Upper lobe of left lung (tissue), 4 donors: Measurements from ENCODE around the gene PPP1R37.

Source experiments
- EP300 ChIP-seq, 4 donors: sonication (generic); formaldehyde crosslinking; IDR thresholded peaks; one replicate each; pipeline ENCODE4 v1.5.1; 2017; ENCODE audit warnings: antibody characterized with exemption in 4 of 4, control low read depth in 2 of 4
- POLR2A ChIP-seq, 4 donors: fragments of 450-650 bp; IDR thresholded peaks; one replicate each; pipeline ENCODE4 v1.5.1; 2016 to 2017; ENCODE audit warnings: antibody characterized with exemption in 4 of 4, mild to moderate bottlenecking in 2 of 4
- POLR2AphosphoS5 ChIP-seq, 2 donors: sonication (generic); formaldehyde crosslinking; IDR thresholded peaks; one replicate each; pipeline ENCODE4 v1.5.1; 2017; ENCODE audit warnings: antibody characterized with exemption in 2 of 2
- TF ChIP-seq, protein P1 (sequence below), 6 experiments: fragments of 450-650 bp in 4 of 6; fragments of 200-600 bp in 2 of 6; sonication (generic) in 2 of 6; IDR thresholded peaks; one replicate each; pipeline ENCODE4 v1.5.1; 2016 to 2019; ENCODE audit warnings: antibody characterized with exemption in 6 of 6

DNA sequence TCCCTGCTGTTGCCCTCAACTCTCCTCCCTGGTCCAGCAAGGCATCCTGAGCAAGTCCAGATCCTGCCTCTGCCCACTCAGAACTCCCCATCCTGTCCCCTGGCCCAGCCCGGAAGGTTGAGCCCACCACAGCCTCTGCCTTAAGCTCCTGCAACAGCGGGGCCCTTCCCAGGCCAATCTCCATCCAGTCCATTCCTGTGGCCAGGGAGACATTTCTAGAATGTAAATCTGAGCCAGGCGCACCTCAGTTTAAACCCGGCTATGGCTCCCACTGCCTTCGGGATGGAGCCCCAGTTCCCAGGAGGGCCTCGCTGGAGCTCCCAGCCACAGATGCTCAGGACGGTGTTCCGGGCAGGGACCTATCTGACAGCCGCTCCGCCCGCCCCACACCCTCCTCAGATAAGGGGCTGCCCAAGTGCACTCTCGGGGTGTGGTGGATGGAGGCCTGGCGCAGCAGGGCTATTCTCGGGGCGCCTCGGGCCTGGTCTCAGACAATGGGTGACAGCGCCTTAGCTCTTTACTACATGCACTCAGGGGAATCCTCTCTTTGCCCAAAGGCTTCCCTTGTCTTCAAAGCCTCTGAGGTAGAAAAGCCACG is 79.7 kb downstream of the PPP1R37 start:
- no peak for TF ChIP-seq POLR2A (IDR thresholded peaks at IDR 0.05)
- TF ChIP-seq, protein P1, sequence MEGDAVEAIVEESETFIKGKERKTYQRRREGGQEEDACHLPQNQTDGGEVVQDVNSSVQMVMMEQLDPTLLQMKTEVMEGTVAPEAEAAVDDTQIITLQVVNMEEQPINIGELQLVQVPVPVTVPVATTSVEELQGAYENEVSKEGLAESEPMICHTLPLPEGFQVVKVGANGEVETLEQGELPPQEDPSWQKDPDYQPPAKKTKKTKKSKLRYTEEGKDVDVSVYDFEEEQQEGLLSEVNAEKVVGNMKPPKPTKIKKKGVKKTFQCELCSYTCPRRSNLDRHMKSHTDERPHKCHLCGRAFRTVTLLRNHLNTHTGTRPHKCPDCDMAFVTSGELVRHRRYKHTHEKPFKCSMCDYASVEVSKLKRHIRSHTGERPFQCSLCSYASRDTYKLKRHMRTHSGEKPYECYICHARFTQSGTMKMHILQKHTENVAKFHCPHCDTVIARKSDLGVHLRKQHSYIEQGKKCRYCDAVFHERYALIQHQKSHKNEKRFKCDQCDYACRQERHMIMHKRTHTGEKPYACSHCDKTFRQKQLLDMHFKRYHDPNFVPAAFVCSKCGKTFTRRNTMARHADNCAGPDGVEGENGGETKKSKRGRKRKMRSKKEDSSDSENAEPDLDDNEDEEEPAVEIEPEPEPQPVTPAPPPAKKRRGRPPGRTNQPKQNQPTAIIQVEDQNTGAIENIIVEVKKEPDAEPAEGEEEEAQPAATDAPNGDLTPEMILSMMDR (IDR thresholded peaks at IDR 0.05): no peak
- no peak for TF ChIP-seq POLR2AphosphoS5 (IDR thresholded peaks at IDR 0.05)
- TF ChIP-seq EP300 (IDR thresholded peaks at IDR 0.05): no peak
